HUES48 (cell line): Measurements from ENCODE around the gene ARMH3.

Experiments used
- H3K27ac ChIP-seq: one replicate; pipeline ENCODE4 v1.7.0; 2013; ENCODE audit warnings: low read depth, low read length, inconsistent platforms
- H3K27me3 ChIP-seq: 2 replicates; pipeline ENCODE4 v1.6.1; 2013; ENCODE audit warnings: mild to moderate bottlenecking, low read length; ENCODE audit not compliant: control insufficient read depth, insufficient read depth
- H3K36me3 ChIP-seq: 2 replicates; pipeline ENCODE4 v1.6.1; 2013; ENCODE audit warnings: low read length; ENCODE audit not compliant: control insufficient read depth, insufficient read depth
- H3K4me1 ChIP-seq: 2 replicates; pipeline ENCODE4 v1.6.1; 2013; ENCODE audit warnings: mild to moderate bottlenecking, low read length; ENCODE audit not compliant: control insufficient read depth, insufficient read depth
- H3K4me3 ChIP-seq: 2 replicates; pipeline ENCODE4 v1.5.1; 2013; ENCODE audit warnings: mild to moderate bottlenecking, low read depth, low read length
- H3K9ac ChIP-seq: 2 replicates; pipeline ENCODE4 v1.6.1; 2013; ENCODE audit warnings: mild to moderate bottlenecking, low read depth, low read length, moderate library complexity
- H3K9me3 ChIP-seq: 2 replicates; pipeline ENCODE4 v1.6.1; 2013; ENCODE audit warnings: low read length; ENCODE audit not compliant: control insufficient read depth, insufficient read depth

The ARMH3 gene

DNA sequence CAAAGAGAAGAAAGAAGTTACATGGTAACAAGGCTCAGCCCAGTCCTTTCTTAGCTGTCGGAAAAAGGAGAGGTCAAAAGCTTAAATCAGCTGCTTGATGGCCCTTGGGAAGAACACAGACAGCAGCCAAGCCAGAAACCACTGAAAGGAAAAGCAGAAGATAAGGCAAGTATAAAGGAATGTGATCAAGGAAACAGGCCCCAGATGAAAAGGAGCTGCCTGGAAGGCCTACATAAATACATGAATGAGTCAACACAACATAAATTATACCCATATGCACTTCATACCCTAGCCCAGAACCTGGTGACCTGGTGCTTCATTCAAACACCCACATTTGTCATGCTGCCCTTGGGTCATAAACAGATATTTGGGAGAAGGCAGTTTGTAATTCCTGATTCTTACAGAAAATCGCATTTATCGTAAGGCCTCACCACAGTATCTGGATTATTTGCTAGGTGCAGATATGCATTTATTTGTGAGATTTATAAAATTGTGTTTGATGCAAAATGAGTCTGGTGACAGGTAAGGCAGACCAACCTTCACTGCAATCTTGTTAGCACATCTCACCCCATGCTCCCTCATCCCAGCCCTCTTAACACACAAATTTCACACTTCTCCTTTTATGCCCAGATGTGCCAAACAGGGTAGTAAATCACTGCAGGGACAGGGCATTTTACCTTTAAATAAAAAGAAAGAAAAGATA, 117.5 kb downstream of the ARMH3 start:
- Histone ChIP-seq H3K27ac (no peak overlapping the region), H3K36me3 (0 out of 2 replicates have a peak, but pooled peaks cover 3% of the 10 kb centered on the region), H3K4me3 (no peak overlapping the region), H3K4me1 (no peaks in the 10 kb centered on the region), H3K9ac (no peak overlapping the region), H3K27me3 (no peaks in the 10 kb centered on the region), H3K9me3 (no peaks in the 10 kb centered on the region)

- Histone ChIP-seq H3K9me3 (no peaks in the 10 kb centered on the region), H3K36me3 (0 out of 2 replicates have a peak, but pooled peaks cover 3% of the 10 kb centered on the region), H3K4me3 (no peak overlapping the region), H3K4me1 (no peaks in the 10 kb centered on the region), H3K9ac (no peak overlapping the region), H3K27me3 (no peaks in the 10 kb centered on the region), H3K27ac (no peak overlapping the region)
These were observed 120.5 kb downstream of the ARMH3 start for GRCh38 chr10:101935431-101935830.

GRCh38 chr10:101934686-101935305, 121.2 kb downstream of the ARMH3 start:
- no peaks in the 10 kb centered on the region for H3K4me1 ChIP-seq
- H3K27ac ChIP-seq, result no peak overlapping the region
- no peak overlapping the region for H3K9ac ChIP-seq
- H3K36me3 ChIP-seq, result 0 out of 2 replicates have a peak, but pooled peaks cover 3% of the 10 kb centered on the region
- H3K9me3 ChIP-seq, result no peaks in the 10 kb centered on the region
- H3K27me3 ChIP-seq, result no peaks in the 10 kb centered on the region
- H3K4me3 ChIP-seq, result no peak overlapping the region

GRCh38 chr10:101933976-101934375, 122.0 kb downstream of the ARMH3 start:
- no peaks in the 10 kb centered on the region for H3K9me3 ChIP-seq
- no peak overlapping the region for H3K9ac ChIP-seq
- no peaks in the 10 kb centered on the region for H3K4me1 ChIP-seq
- no peak overlapping the region for H3K27ac ChIP-seq
- H3K27me3 ChIP-seq, result no peaks in the 10 kb centered on the region
- H3K4me3 ChIP-seq, result no peak overlapping the region
- H3K36me3 ChIP-seq, result no peaks in the 10 kb centered on the region

DNA sequence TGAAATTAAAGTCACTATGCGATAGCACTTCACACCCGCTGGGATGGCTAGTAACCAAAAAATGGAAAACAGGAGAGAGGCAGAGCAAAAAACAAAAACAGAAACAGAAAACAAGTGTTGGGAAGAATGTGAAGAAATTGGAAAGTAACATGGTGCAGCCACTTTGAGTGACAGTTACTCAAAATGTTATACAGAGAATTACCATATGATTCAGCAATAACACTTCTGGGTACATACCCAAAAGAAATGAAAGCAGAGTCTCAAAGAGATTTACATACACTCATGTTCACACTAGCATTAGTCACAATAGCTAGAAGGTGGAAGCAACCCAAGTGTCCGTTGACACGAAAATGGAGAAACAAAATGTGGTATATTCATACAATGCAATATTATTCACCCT, 123.8 kb downstream of the ARMH3 start:
- no peak overlapping the region for H3K27ac ChIP-seq
- no peaks in the 10 kb centered on the region for H3K27me3 ChIP-seq
- no peaks in the 10 kb centered on the region for H3K9me3 ChIP-seq
- no peaks in the 10 kb centered on the region for H3K4me1 ChIP-seq
- H3K9ac ChIP-seq, result no peak overlapping the region
- H3K36me3 ChIP-seq, result no peaks in the 10 kb centered on the region
- no peak overlapping the region for H3K4me3 ChIP-seq

GRCh38 chr10:101925027-101925426, 130.9 kb downstream of the ARMH3 start:
- Histone ChIP-seq H3K27me3 (no peaks in the 10 kb centered on the region), H3K9ac (no peak overlapping the region)

GRCh38 chr10:101923256-101923655, 132.7 kb downstream of the ARMH3 start:
- Histone ChIP-seq H3K4me1 (peaks cover 15% of the 10 kb centered on the region), H3K27ac (no peak overlapping the region), H3K36me3 (no peaks in the 10 kb centered on the region), H3K9me3 (no peaks in the 10 kb centered on the region), H3K27me3 (no peaks in the 10 kb centered on the region), H3K4me3 (no peak overlapping the region), H3K9ac (no peak overlapping the region)

More at GRCh38 chr10:101925027-101925426, 130.9 kb downstream of the ARMH3 start:
- Histone ChIP-seq H3K27ac (no peak overlapping the region), H3K9me3 (no peaks in the 10 kb centered on the region), H3K4me3 (no peak overlapping the region), H3K36me3 (no peaks in the 10 kb centered on the region), H3K4me1 (no peaks in the 10 kb centered on the region)

DNA sequence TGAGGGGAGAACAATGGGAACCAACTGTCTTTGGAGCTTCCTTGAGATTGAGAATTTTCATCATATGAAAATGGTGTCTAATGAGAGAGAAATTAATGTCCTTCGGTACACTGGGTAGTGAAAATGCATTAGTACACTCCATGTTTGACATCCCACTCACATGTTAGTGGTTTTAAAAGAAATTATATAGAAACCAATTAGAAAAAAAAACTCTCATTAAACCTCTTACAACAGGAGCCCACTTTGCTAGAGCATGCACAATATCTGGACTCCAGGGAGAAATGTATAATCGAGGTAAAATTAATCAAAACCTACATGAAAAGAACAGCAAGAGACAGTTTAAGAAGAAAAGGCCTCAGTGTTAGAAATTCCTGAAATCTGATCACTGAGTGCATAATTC, 133.1 kb downstream of the ARMH3 start:
- no peaks in the 10 kb centered on the region for H3K9me3 ChIP-seq
- no peak overlapping the region for H3K9ac ChIP-seq
- H3K36me3 ChIP-seq, result no peaks in the 10 kb centered on the region
- H3K4me3 ChIP-seq, result no peak overlapping the region
- H3K27me3 ChIP-seq, result no peaks in the 10 kb centered on the region
- peaks cover 15% of the 10 kb centered on the region for H3K4me1 ChIP-seq
- H3K27ac ChIP-seq, result no peak overlapping the region

GRCh38 chr10:101920546-101920945, 135.4 kb downstream of the ARMH3 start:
- Histone ChIP-seq H3K9me3 (no peaks in the 10 kb centered on the region), H3K27me3 (no peaks in the 10 kb centered on the region), H3K27ac (no peak overlapping the region), H3K36me3 (no peaks in the 10 kb centered on the region), H3K4me3 (no peak overlapping the region), H3K4me1 (peaks cover 15% of the 10 kb centered on the region), H3K9ac (no peak overlapping the region)

DNA sequence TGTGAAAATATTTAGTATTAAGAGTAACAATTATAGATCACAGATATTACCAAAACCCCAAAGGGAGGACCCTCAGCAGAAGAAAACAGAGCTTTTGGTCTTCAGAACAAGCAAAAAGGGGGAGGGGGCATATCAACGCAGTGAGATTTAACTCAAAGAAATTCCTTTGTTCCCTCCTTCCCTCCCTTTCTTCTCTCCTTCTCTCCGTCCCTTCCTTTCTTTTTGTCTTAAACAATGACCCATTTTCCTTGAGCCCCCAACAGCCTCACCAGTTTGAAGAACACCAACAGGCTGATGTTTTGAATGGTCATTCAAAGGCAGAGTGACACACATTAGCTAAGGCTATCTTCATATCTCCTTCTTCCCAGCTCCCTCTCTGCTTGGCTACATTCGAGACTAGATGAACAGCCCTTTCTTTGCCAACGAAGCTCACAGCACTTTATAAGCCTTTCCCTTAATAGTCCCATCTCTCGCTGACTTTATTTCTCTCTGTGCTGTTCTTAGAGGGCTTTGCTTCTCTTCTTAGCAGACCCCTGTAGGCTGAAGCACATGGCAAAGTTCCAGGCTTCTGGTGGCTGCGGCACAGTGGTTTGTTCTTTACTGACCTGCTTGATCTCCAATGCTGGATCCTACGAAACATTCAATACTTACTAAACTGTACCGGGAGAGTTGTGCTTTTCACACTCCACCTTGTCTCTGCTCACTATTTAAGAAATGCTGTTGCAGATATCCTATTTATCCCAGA, 136.8 kb downstream of the ARMH3 start:
- peak overlapping the region; percentile 47 for H3K27ac ChIP-seq

More for the DNA sequence above, 136.8 kb downstream of the ARMH3 start:
- H3K9me3 ChIP-seq, result no peaks in the 10 kb centered on the region
- no peak overlapping the region for H3K4me3 ChIP-seq
- no peaks in the 10 kb centered on the region for H3K27me3 ChIP-seq
- H3K36me3 ChIP-seq, result no peaks in the 10 kb centered on the region
- no peak overlapping the region for H3K9ac ChIP-seq
- peaks cover 15% of the 10 kb centered on the region for H3K4me1 ChIP-seq
